ENCODE data around the gene MED28.

DNA sequence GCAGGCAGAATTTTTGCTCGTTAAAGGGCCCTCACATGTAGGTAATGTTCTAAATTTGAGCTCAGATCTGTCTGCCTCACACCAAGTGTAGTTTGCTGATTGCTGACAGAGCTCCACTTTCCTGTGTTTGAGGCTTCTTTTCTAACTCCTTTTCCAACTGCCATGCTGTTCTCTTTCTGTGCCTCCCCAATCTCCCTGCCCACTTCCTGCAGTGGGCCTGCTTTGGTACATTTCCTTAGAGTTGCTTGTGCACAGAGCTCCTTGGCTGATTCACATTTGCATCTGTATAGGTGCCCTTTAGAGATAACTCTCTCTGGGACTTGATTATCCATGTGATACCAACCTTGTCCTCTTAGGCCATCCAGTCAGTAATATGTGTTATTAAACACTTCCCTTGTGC lies 4.5 kb downstream of the MED28 start:
- TF ChIP-seq, protein P1, sequence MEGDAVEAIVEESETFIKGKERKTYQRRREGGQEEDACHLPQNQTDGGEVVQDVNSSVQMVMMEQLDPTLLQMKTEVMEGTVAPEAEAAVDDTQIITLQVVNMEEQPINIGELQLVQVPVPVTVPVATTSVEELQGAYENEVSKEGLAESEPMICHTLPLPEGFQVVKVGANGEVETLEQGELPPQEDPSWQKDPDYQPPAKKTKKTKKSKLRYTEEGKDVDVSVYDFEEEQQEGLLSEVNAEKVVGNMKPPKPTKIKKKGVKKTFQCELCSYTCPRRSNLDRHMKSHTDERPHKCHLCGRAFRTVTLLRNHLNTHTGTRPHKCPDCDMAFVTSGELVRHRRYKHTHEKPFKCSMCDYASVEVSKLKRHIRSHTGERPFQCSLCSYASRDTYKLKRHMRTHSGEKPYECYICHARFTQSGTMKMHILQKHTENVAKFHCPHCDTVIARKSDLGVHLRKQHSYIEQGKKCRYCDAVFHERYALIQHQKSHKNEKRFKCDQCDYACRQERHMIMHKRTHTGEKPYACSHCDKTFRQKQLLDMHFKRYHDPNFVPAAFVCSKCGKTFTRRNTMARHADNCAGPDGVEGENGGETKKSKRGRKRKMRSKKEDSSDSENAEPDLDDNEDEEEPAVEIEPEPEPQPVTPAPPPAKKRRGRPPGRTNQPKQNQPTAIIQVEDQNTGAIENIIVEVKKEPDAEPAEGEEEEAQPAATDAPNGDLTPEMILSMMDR (conservative IDR thresholded peaks at IDR 0.05; ENCODE audit: low read depth, low read length) = no peak
- TF ChIP-seq MAFK (IDR thresholded peaks at IDR 0.05; ENCODE audit: low read depth, low read length) = no peak
- TF ChIP-seq FOS (IDR thresholded peaks at IDR 0.05; ENCODE audit: low read depth, low read length) = no peak
- TF ChIP-seq POLR2A (IDR thresholded peaks at IDR 0.05; ENCODE audit: low read depth, low read length) = no peak
- no peak for TF ChIP-seq MAZ (IDR thresholded peaks at IDR 0.05; ENCODE audit: borderline replicate concordance, low read depth, low read length)
- no peak for TF ChIP-seq SMC3 (IDR thresholded peaks at IDR 0.05; ENCODE audit: low read depth, low read length)
- TF ChIP-seq, protein P2, sequence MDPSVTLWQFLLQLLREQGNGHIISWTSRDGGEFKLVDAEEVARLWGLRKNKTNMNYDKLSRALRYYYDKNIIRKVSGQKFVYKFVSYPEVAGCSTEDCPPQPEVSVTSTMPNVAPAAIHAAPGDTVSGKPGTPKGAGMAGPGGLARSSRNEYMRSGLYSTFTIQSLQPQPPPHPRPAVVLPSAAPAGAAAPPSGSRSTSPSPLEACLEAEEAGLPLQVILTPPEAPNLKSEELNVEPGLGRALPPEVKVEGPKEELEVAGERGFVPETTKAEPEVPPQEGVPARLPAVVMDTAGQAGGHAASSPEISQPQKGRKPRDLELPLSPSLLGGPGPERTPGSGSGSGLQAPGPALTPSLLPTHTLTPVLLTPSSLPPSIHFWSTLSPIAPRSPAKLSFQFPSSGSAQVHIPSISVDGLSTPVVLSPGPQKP (IDR thresholded peaks at IDR 0.05; ENCODE audit: borderline replicate concordance, low read depth, low read length) = no peak
- TF ChIP-seq, protein P3, sequence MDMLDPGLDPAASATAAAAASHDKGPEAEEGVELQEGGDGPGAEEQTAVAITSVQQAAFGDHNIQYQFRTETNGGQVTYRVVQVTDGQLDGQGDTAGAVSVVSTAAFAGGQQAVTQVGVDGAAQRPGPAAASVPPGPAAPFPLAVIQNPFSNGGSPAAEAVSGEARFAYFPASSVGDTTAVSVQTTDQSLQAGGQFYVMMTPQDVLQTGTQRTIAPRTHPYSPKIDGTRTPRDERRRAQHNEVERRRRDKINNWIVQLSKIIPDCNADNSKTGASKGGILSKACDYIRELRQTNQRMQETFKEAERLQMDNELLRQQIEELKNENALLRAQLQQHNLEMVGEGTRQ (IDR thresholded peaks at IDR 0.05; ENCODE audit: low read depth, low read length) = no peak
- TF ChIP-seq NFE2L2 (IDR thresholded peaks at IDR 0.05; ENCODE audit: low read depth, low read length) = no peak
